ENCODE results near the gene DGCR6L. TPM values are rescaled to one million over a fixed set of nuclear protein-coding genes. Genes with fewer than 3 reads are reported as not detected.
"Not testable (repeated sequence)": the region's sequence is repeated elsewhere in the genome, so short reads cannot be mapped to it uniquely, and the experiment has no call there.

The DGCR6L gene
- total RNA-seq, 1 experiment from 2014 or later, result 54.1 TPM

GRCh38 chr22:20312396-20313191 is 7.3 kb downstream of the DGCR6L start:
- no peak for DNase-seq (ENCODE audit: low spot score)
- in situ Hi-C loops (cut with HindIII; ENCODE audit: low sequenced_read_pairs), result no loop called here

GRCh38 chr22:20311249-20312062 is 8.4 kb downstream of the DGCR6L start:
- in situ Hi-C loops (cut with HindIII; ENCODE audit: low sequenced_read_pairs); DNase-seq (ENCODE audit: low spot score): not testable (repeated sequence)

- in situ Hi-C loops (cut with HindIII; ENCODE audit: low sequenced_read_pairs); DNase-seq (ENCODE audit: low spot score): not testable (repeated sequence)
Observed at GRCh38 chr22:20310773-20311172, 9.1 kb downstream of the DGCR6L start.

- in situ Hi-C loops (cut with HindIII; ENCODE audit: low sequenced_read_pairs); DNase-seq (ENCODE audit: low spot score): not testable (repeated sequence)
Observed at GRCh38 chr22:20310180-20310579, 9.7 kb downstream of the DGCR6L start.

- in situ Hi-C loops (cut with HindIII; ENCODE audit: low sequenced_read_pairs); DNase-seq (ENCODE audit: low spot score): not testable (repeated sequence)
Observed at GRCh38 chr22:20308806-20309650, 10.8 kb downstream of the DGCR6L start.

GRCh38 chr22:20307448-20308447 is 12.1 kb downstream of the DGCR6L start:
- DNase-seq (ENCODE audit: low spot score); in situ Hi-C loops (cut with HindIII; ENCODE audit: low sequenced_read_pairs): not testable (repeated sequence)

- DNase-seq (ENCODE audit: low spot score); in situ Hi-C loops (cut with HindIII; ENCODE audit: low sequenced_read_pairs): not testable (repeated sequence)
Observed at GRCh38 chr22:20306646-20307447, 13.0 kb downstream of the DGCR6L start.

GRCh38 chr22:20305894-20306645 is 13.8 kb downstream of the DGCR6L start:
- in situ Hi-C loops (cut with HindIII; ENCODE audit: low sequenced_read_pairs), result no loop called here
- no peak for DNase-seq (ENCODE audit: low spot score)

GRCh38 chr22:20305230-20305893 is 14.5 kb downstream of the DGCR6L start:
- DNase-seq (ENCODE audit: low spot score); in situ Hi-C loops (cut with HindIII; ENCODE audit: low sequenced_read_pairs): not testable (repeated sequence)

GRCh38 chr22:20304646-20305045 is 15.2 kb downstream of the DGCR6L start:
- no peak for DNase-seq (ENCODE audit: low spot score)
- in situ Hi-C loops (cut with HindIII; ENCODE audit: low sequenced_read_pairs), result no loop called here

GRCh38 chr22:20303229-20303534 is 16.7 kb downstream of the DGCR6L start:
- in situ Hi-C loops (cut with HindIII; ENCODE audit: low sequenced_read_pairs); DNase-seq (ENCODE audit: low spot score): not testable (repeated sequence)

- in situ Hi-C loops (cut with HindIII; ENCODE audit: low sequenced_read_pairs), result no loop called here
- no peak for DNase-seq (ENCODE audit: low spot score)
Observed at GRCh38 chr22:20302438-20303228, 17.2 kb downstream of the DGCR6L start.

GRCh38 chr22:20299746-20300136 is 20.1 kb downstream of the DGCR6L start:
- in situ Hi-C loops (cut with HindIII; ENCODE audit: low sequenced_read_pairs), result no loop called here
- no peak for DNase-seq (ENCODE audit: low spot score)

GRCh38 chr22:20298803-20299745 is 20.8 kb downstream of the DGCR6L start:
- in situ Hi-C loops (cut with HindIII; ENCODE audit: low sequenced_read_pairs), result no loop called here
- peak; percentile 58 for DNase-seq (ENCODE audit: low spot score)
